Astrocyte (in vitro differentiated cells and primary cell): ENCODE data around the gene IL2RG. TPM values are rescaled to one million over a fixed set of nuclear protein-coding genes. Genes with fewer than 3 reads are reported as not detected.

Source experiments
- DNase-seq: peaks from one replicate; pipeline ENCODE4 v3.0.0-alpha.2; 2010; ENCODE audit warnings: low read depth
- FAIRE-seq: peaks from 2 replicates; lab custom pipeline; 2011; peaks lifted over from hg19 to GRCh38; lab: Jason Lieb, UNC
- H2AFZ ChIP-seq: 2 replicates; pipeline ENCODE4 v1.6.0; 2012; ENCODE audit warnings: low read depth, low read length, inconsistent platforms
- H3K27ac ChIP-seq: 2 replicates; pipeline ENCODE4 v1.5.1; 2011; ENCODE audit warnings: low read depth, low read length, inconsistent platforms
- H3K27me3 ChIP-seq: 2 replicates; pipeline ENCODE4 v1.6.0; 2011; ENCODE audit warnings: low read length, inconsistent platforms; ENCODE audit not compliant: insufficient read depth
- H3K36me3 ChIP-seq: 2 replicates; pipeline ENCODE4 v1.5.1; 2011; ENCODE audit warnings: low read length, inconsistent platforms; ENCODE audit not compliant: insufficient read depth
- H3K4me1 ChIP-seq: 2 replicates; pipeline ENCODE4 v1.5.1; 2011; ENCODE audit warnings: low read length, inconsistent platforms; ENCODE audit not compliant: insufficient read depth
- H3K4me2 ChIP-seq: 2 replicates; pipeline ENCODE4 v1.6.0; 2012; ENCODE audit warnings: low read length, inconsistent platforms
- H3K4me3 ChIP-seq: 2 replicates; pipeline ENCODE4 v1.5.1; 2011; ENCODE audit warnings: low read depth, mild to moderate bottlenecking, low read length, inconsistent platforms; ENCODE audit not compliant: insufficient read depth
- H3K79me2 ChIP-seq: 2 replicates; pipeline ENCODE4 v1.6.0; 2012; ENCODE audit warnings: mild to moderate bottlenecking, low read length, inconsistent platforms; ENCODE audit not compliant: insufficient read depth
- H3K9ac ChIP-seq: 2 replicates; pipeline ENCODE4 v1.6.0; 2012; ENCODE audit warnings: mild to moderate bottlenecking, low read length, inconsistent platforms
- H3K9me3 ChIP-seq: 2 replicates; pipeline ENCODE4 v1.5.1; 2012; ENCODE audit warnings: low read depth, mild to moderate bottlenecking, low read length, inconsistent platforms; ENCODE audit not compliant: insufficient read depth
- H4K20me1 ChIP-seq: 2 replicates; pipeline ENCODE4 v1.6.0; 2012; ENCODE audit warnings: low read length, inconsistent platforms; ENCODE audit not compliant: insufficient read depth
- H3K27ac Mint-ChIP-seq: one replicate; pipeline ENCODE4 v1.8.0; 2021; ENCODE audit warnings: mild to moderate bottlenecking, mixed read lengths; ENCODE audit not compliant: unreplicated experiment
- H3K27me3 Mint-ChIP-seq: one replicate; pipeline ENCODE4 v1.8.0; 2021; ENCODE audit warnings: low read depth, mixed read lengths; ENCODE audit not compliant: unreplicated experiment
- H3K36me3 Mint-ChIP-seq: one replicate; pipeline ENCODE4 v1.8.0; 2021; ENCODE audit warnings: low read depth, mixed read lengths; ENCODE audit not compliant: unreplicated experiment
- H3K4me1 Mint-ChIP-seq: one replicate; pipeline ENCODE4 v1.8.0; 2021; ENCODE audit warnings: low read depth, mixed read lengths; ENCODE audit not compliant: unreplicated experiment
- H3K4me3 Mint-ChIP-seq: one replicate; pipeline ENCODE4 v1.8.0; 2021; ENCODE audit warnings: mild to moderate bottlenecking, moderate library complexity, mixed read lengths; ENCODE audit not compliant: unreplicated experiment
- H3K9me3 Mint-ChIP-seq: one replicate; pipeline ENCODE4 v1.8.0; 2021; ENCODE audit warnings: mild to moderate bottlenecking, mixed read lengths; ENCODE audit not compliant: unreplicated experiment
- EZH2 ChIP-seq: IDR thresholded peaks from 2 replicates; pipeline ENCODE4 v1.6.1; 2012; ENCODE audit warnings: mild to moderate bottlenecking, low read length, inconsistent platforms; ENCODE audit not compliant: insufficient read depth
- total RNA-seq: library from RNA; stranded (reverse); gene quantifications from 2 replicates; pipeline ENCODE4 v1.2.1, GENCODE V29; 2021
- TF ChIP-seq, protein P1 (sequence below): IDR thresholded peaks from 2 replicates; pipeline ENCODE4 v1.5.1; 2011; ENCODE audit warnings: low read depth, mild to moderate bottlenecking, inconsistent platforms, low read length, moderate library complexity; ENCODE audit not compliant: insufficient read depth

Gene IL2RG
- total RNA-seq, 1 donor from 2014 or later, result 0.59 TPM

DNA sequence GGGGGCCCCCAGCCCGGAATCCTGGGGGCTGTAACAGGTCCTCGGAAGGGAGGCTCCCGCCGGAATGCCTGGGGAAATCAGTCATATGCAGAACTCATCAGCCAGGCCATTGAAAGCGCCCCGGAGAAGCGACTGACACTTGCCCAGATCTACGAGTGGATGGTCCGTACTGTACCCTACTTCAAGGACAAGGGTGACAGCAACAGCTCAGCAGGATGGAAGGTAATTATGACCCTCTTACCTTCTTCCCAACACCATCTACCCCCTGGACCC, 14.7 kb downstream of the IL2RG start:
- Mint-ChIP-seq H3K27ac (no peak overlapping the region), H3K9me3 (no peaks in the 10 kb centered on the region), H3K4me3 (peak overlapping the region; percentile 87), H3K27me3 (peaks cover 3% of the 10 kb centered on the region), H3K4me1 (peaks cover 7% of the 10 kb centered on the region), H3K36me3 (no peaks in the 10 kb centered on the region)
- DNase-seq (no peak), FAIRE-seq (no peak)
- peak overlapping the region; percentile 81 for H3K4me3 ChIP-seq
- H3K27me3 ChIP-seq, result no peaks in the 10 kb centered on the region
- peak overlapping the region; percentile 99 for H3K4me2 ChIP-seq
- peak overlapping the region; percentile 83 for H2AFZ ChIP-seq
- no peaks in the 10 kb centered on the region for H3K9me3 ChIP-seq
- H3K79me2 ChIP-seq, result no peaks in the 10 kb centered on the region
- no peaks in the 10 kb centered on the region for H3K36me3 ChIP-seq
- peak overlapping the region; percentile 78 for H3K9ac ChIP-seq
- no peak overlapping the region for H3K27ac ChIP-seq
- TF ChIP-seq, protein P1, sequence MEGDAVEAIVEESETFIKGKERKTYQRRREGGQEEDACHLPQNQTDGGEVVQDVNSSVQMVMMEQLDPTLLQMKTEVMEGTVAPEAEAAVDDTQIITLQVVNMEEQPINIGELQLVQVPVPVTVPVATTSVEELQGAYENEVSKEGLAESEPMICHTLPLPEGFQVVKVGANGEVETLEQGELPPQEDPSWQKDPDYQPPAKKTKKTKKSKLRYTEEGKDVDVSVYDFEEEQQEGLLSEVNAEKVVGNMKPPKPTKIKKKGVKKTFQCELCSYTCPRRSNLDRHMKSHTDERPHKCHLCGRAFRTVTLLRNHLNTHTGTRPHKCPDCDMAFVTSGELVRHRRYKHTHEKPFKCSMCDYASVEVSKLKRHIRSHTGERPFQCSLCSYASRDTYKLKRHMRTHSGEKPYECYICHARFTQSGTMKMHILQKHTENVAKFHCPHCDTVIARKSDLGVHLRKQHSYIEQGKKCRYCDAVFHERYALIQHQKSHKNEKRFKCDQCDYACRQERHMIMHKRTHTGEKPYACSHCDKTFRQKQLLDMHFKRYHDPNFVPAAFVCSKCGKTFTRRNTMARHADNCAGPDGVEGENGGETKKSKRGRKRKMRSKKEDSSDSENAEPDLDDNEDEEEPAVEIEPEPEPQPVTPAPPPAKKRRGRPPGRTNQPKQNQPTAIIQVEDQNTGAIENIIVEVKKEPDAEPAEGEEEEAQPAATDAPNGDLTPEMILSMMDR, result no peak
- TF ChIP-seq EZH2, result no peak
- H4K20me1 ChIP-seq, result no peaks in the 10 kb centered on the region
- peaks cover 3% of the 10 kb centered on the region for H3K4me1 ChIP-seq

DNA sequence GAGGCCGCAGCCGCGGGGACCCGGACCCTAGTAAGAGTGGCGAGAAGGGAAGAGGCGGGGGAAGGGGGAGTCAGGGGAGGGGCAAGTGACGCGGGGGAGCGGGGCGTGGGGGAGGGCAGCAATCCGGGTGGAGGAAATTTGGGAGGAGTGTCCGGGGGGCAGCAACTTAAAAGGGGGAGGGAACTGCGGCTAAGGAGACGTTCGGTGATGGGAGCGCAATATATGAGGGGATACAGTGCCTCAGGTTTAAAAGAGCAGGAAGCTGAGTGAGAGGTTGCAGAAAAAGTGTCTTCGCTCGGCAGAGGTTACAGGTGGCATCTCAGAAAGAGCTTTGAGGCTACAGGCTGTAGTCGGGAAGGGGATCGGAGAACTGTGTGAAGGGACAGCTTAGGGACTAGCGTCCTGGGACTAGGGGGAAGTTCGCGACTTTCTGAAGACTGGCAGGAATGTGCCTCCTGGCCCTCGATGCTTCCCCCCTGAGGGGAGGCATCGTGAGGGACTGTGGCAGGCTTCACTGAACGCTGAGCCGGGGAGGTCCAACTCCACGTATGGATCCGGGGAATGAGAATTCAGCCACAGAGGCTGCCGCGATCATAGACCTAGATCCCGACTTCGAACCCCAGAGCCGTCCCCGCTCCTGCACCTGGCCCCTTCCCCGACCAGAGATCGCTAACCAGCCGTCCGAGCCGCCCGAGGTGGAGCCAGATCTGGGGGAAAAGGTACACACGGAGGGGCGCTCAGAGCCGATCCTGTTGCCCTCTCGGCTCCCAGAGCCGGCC, 15.2 kb downstream of the IL2RG start:
- Histone ChIP-seq H3K4me1 (peaks cover 3% of the 10 kb centered on the region), H3K27me3 (no peaks in the 10 kb centered on the region), H3K9me3 (no peaks in the 10 kb centered on the region), H3K9ac (peak overlapping the region; percentile 78), H3K79me2 (no peaks in the 10 kb centered on the region), H3K27ac (no peak overlapping the region), H3K4me2 (peak overlapping the region; percentile 99), H3K4me3 (peak overlapping the region; percentile 81), H4K20me1 (no peaks in the 10 kb centered on the region), H2AFZ (peak overlapping the region; percentile 83), H3K36me3 (no peaks in the 10 kb centered on the region)
- H3K4me1 Mint-ChIP-seq, result peaks cover 7% of the 10 kb centered on the region
- peaks cover 3% of the 10 kb centered on the region for H3K27me3 Mint-ChIP-seq
- no peaks in the 10 kb centered on the region for H3K9me3 Mint-ChIP-seq
- TF ChIP-seq EZH2, result no peak
- TF ChIP-seq, protein P1, result no peak
- no peaks in the 10 kb centered on the region for H3K36me3 Mint-ChIP-seq
- DNase-seq (peak; percentile 15), FAIRE-seq (no peak)
- peak overlapping the region; percentile 87 for H3K4me3 Mint-ChIP-seq
- H3K27ac Mint-ChIP-seq, result no peak overlapping the region

DNA sequence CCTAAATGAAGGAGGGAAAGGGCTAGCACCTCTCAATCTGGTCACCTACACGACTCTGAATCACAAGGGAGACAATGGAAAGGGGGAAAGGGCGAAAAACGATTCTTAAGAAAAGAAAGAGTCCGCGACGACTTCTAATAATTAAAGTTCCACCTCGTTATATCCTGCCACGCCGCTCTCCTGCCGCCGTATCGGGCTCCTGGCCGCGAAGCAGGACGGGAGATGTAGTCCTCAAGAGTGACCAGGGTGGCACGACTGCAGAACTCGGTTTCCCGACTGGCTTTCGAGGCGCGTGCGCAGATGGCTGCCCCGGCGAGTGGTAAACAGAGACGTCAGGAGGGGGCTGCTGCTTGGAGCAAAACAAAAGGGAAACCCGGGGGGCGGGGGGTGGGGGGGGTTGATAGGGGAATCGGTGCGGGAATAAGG, 15.8 kb downstream of the IL2RG start, which contains the start of gene FOXO4:
Gene FOXO4, plus strand, starts transcription at position 297 of the 426 bp plus-strand sequence. CDS start 678 bp downstream, outside the sequence.
- FAIRE-seq, result peak; percentile 9
- Histone ChIP-seq H3K4me2 (peak within 1 kb of the TSS; percentile 99), H3K9ac (peak within 1 kb of the TSS; percentile 78), H3K27me3 (no peaks in the 10 kb centered on the region), H3K4me1 (peaks cover 3% of the 10 kb centered on the region), H3K27ac (no peak within 1 kb of the TSS), H3K79me2 (no peaks in the 10 kb centered on the region), H3K36me3 (no peaks in the 10 kb centered on the region), H3K4me3 (peak within 1 kb of the TSS; percentile 81), H3K9me3 (no peaks in the 10 kb centered on the region), H2AFZ (peak within 1 kb of the TSS; percentile 83), H4K20me1 (no peaks in the 10 kb centered on the region)
- Mint-ChIP-seq H3K4me3 (peak within 1 kb of the TSS; percentile 87), H3K36me3 (no peaks in the 10 kb centered on the region), H3K27me3 (peaks cover 2% of the 10 kb centered on the region), H3K9me3 (no peaks in the 10 kb centered on the region), H3K27ac (peak within 1 kb of the TSS; percentile 88), H3K4me1 (peaks cover 7% of the 10 kb centered on the region)
- peak; percentile 64 for DNase-seq
- TF ChIP-seq, protein P1, result no peak
- no peak for TF ChIP-seq EZH2
